Memory B cell (primary cell): ENCODE results near the gene FARP2.
A peak's percentile ranks its signal among the peaks of the same experiment; 100 is the strongest.
"Not testable (repeated sequence)": the region's sequence is repeated elsewhere in the genome, so short reads cannot be mapped to it uniquely, and the experiment has no call there.

Experiments used
- ATAC-seq: fragments of 150-1000 bp; cut with Tn5 transposase; 2 replicates; pipeline ENCODE4 v1.10.0; 2021; ENCODE audit warnings: low read depth, mild to moderate bottlenecking, moderate library complexity
- DNase-seq, 2 donors: peaks; one replicate each; pipeline ENCODE4 v3.0.0; 2022; ENCODE audit warnings: low spot score in 2 of 2
- H3K27ac Mint-ChIP-seq: one replicate; pipeline ENCODE4 v1.8.0; 2022; ENCODE audit warnings: mild to moderate bottlenecking, moderate library complexity, mixed read lengths
- H3K27me3 Mint-ChIP-seq: one replicate; pipeline ENCODE4 v1.8.0; 2022; ENCODE audit warnings: mixed read lengths
- H3K36me3 Mint-ChIP-seq: one replicate; pipeline ENCODE4 v1.8.0; 2022; ENCODE audit warnings: mild to moderate bottlenecking, mixed read lengths
- H3K4me1 Mint-ChIP-seq: one replicate; pipeline ENCODE4 v1.8.0; 2022; ENCODE audit warnings: mixed read lengths
- H3K4me3 Mint-ChIP-seq: one replicate; pipeline ENCODE4 v1.8.0; 2022; ENCODE audit warnings: mild to moderate bottlenecking, moderate library complexity, mixed read lengths
- H3K9me3 Mint-ChIP-seq: one replicate; pipeline ENCODE4 v1.8.0; 2022; ENCODE audit warnings: mixed read lengths

FARP2 gene

GRCh38 chr2:241503776-241504392, 147.8 kb downstream of the FARP2 start:
- Mint-ChIP-seq H3K4me3 (no peak overlapping the region), H3K4me1 (peaks cover 9% of the 10 kb centered on the region), H3K27me3 (no peaks in the 10 kb centered on the region), H3K27ac (no peak overlapping the region), H3K9me3 (no peaks in the 10 kb centered on the region), H3K36me3 (no peaks in the 10 kb centered on the region)
- DNase-seq: no peak
- no peak for ATAC-seq

GRCh38 chr2:241505086-241505780, 149.1 kb downstream of the FARP2 start:
- ATAC-seq: no peak
- DNase-seq: no peak
- Mint-ChIP-seq H3K36me3 (no peaks in the 10 kb centered on the region), H3K27me3 (no peaks in the 10 kb centered on the region), H3K9me3 (no peaks in the 10 kb centered on the region), H3K27ac (no peak overlapping the region), H3K4me3 (no peak overlapping the region), H3K4me1 (peaks cover 14% of the 10 kb centered on the region)

- DNase-seq (no peak), ATAC-seq (no peak)
- no peaks in the 10 kb centered on the region for H3K27me3 Mint-ChIP-seq
- no peaks in the 10 kb centered on the region for H3K36me3 Mint-ChIP-seq
- H3K4me3 Mint-ChIP-seq: no peak overlapping the region
- H3K27ac Mint-ChIP-seq: no peak overlapping the region
- peaks cover 14% of the 10 kb centered on the region for H3K4me1 Mint-ChIP-seq
- no peaks in the 10 kb centered on the region for H3K9me3 Mint-ChIP-seq
Measured at GRCh38 chr2:241505781-241506201, 149.7 kb downstream of the FARP2 start.

GRCh38 chr2:241506317-241506716, 150.2 kb downstream of the FARP2 start:
- not testable (repeated sequence) for ATAC-seq, H3K27ac Mint-ChIP-seq, DNase-seq, H3K9me3 Mint-ChIP-seq, H3K4me3 Mint-ChIP-seq, H3K27me3 Mint-ChIP-seq, H3K36me3 Mint-ChIP-seq
- peaks cover 14% of the 10 kb centered on the region for H3K4me1 Mint-ChIP-seq

GRCh38 chr2:241506793-241507429, 150.8 kb downstream of the FARP2 start:
- Mint-ChIP-seq H3K27ac (no peak overlapping the region), H3K27me3 (no peaks in the 10 kb centered on the region), H3K36me3 (no peaks in the 10 kb centered on the region), H3K4me1 (peaks cover 14% of the 10 kb centered on the region), H3K4me3 (peak overlapping the region; percentile 84), H3K9me3 (no peaks in the 10 kb centered on the region)
- no peak for DNase-seq
- no peak for ATAC-seq

- Mint-ChIP-seq H3K4me1 (peaks cover 14% of the 10 kb centered on the region), H3K9me3 (no peaks in the 10 kb centered on the region), H3K4me3 (peak overlapping the region; percentile 84), H3K27ac (no peak overlapping the region), H3K36me3 (no peaks in the 10 kb centered on the region), H3K27me3 (no peaks in the 10 kb centered on the region)
- DNase-seq (peak; percentile 12 to 46), ATAC-seq (peak; percentile 5)
Measured at GRCh38 chr2:241507430-241508239, 151.6 kb downstream of the FARP2 start.

GRCh38 chr2:241508240-241509154, 152.4 kb downstream of the FARP2 start, which contains the start of gene STK25:
STK25 (minus strand) TSS chr2:241508584; CDS start chr2:241508035, 549 bp downstream.
- no peaks in the 10 kb centered on the region for H3K36me3 Mint-ChIP-seq
- H3K9me3 Mint-ChIP-seq: no peaks in the 10 kb centered on the region
- DNase-seq (peak; percentile 93 to 97), ATAC-seq (peak; percentile 93)
- H3K27ac Mint-ChIP-seq: peak within 1 kb of the TSS; percentile 83
- H3K4me3 Mint-ChIP-seq: peak within 1 kb of the TSS; percentile 86
- peaks cover 14% of the 10 kb centered on the region for H3K4me1 Mint-ChIP-seq
- H3K27me3 Mint-ChIP-seq: no peaks in the 10 kb centered on the region

GRCh38 chr2:241509155-241509784, 153.2 kb downstream of the FARP2 start:
- ATAC-seq (no peak), DNase-seq (no peak)
- H3K4me3 Mint-ChIP-seq: peak overlapping the region; percentile 86
- H3K4me1 Mint-ChIP-seq: peaks cover 14% of the 10 kb centered on the region
- H3K9me3 Mint-ChIP-seq: no peaks in the 10 kb centered on the region
- H3K36me3 Mint-ChIP-seq: no peaks in the 10 kb centered on the region
- no peaks in the 10 kb centered on the region for H3K27me3 Mint-ChIP-seq
- peak overlapping the region; percentile 33 for H3K27ac Mint-ChIP-seq

- Mint-ChIP-seq H3K36me3 (no peaks in the 10 kb centered on the region), H3K27me3 (no peaks in the 10 kb centered on the region), H3K4me1 (peaks cover 10% of the 10 kb centered on the region), H3K9me3 (no peaks in the 10 kb centered on the region), H3K27ac (no peak overlapping the region), H3K4me3 (no peak overlapping the region)
- ATAC-seq (no peak), DNase-seq (no peak)
Measured at GRCh38 chr2:241511091-241511741, 155.1 kb downstream of the FARP2 start.

GRCh38 chr2:241514553-241514952, 158.5 kb downstream of the FARP2 start:
- Mint-ChIP-seq H3K36me3 (no peaks in the 10 kb centered on the region), H3K4me1 (peaks cover 14% of the 10 kb centered on the region), H3K4me3 (no peak overlapping the region), H3K9me3 (peaks cover 8% of the 10 kb centered on the region), H3K27me3 (peaks cover 6% of the 10 kb centered on the region), H3K27ac (no peak overlapping the region)
- DNase-seq: no peak
- no peak for ATAC-seq

GRCh38 chr2:241514986-241515737, 159.1 kb downstream of the FARP2 start:
- H3K27ac Mint-ChIP-seq: no peak overlapping the region

GRCh38 chr2:241516520-241516965, 160.5 kb downstream of the FARP2 start:
- DNase-seq (no peak), ATAC-seq (no peak)
- H3K4me1 Mint-ChIP-seq: peaks cover 13% of the 10 kb centered on the region
- peaks cover 8% of the 10 kb centered on the region for H3K9me3 Mint-ChIP-seq
- H3K36me3 Mint-ChIP-seq: no peaks in the 10 kb centered on the region
- no peak overlapping the region for H3K4me3 Mint-ChIP-seq
- no peak overlapping the region for H3K27ac Mint-ChIP-seq
- peaks cover 13% of the 10 kb centered on the region for H3K27me3 Mint-ChIP-seq

More at GRCh38 chr2:241514986-241515737, 159.1 kb downstream of the FARP2 start:
- Mint-ChIP-seq H3K4me1 (peaks cover 13% of the 10 kb centered on the region), H3K4me3 (no peak overlapping the region), H3K27me3 (peaks cover 8% of the 10 kb centered on the region), H3K36me3 (no peaks in the 10 kb centered on the region), H3K9me3 (peaks cover 8% of the 10 kb centered on the region)
- ATAC-seq (peak; percentile 42), DNase-seq (no peak)
